HG03025 (cell line): ENCODE data around the gene PKIG.

Experiments
- ATAC-seq: cut with Tn5 transposase; IDR thresholded peaks from one replicate; pipeline ENCODE4 v1.9.1; 2021; ENCODE audit warnings: mild to moderate bottlenecking, moderate library complexity; ENCODE audit not compliant: unreplicated experiment, low FRiP score

The PKIG gene

DNA sequence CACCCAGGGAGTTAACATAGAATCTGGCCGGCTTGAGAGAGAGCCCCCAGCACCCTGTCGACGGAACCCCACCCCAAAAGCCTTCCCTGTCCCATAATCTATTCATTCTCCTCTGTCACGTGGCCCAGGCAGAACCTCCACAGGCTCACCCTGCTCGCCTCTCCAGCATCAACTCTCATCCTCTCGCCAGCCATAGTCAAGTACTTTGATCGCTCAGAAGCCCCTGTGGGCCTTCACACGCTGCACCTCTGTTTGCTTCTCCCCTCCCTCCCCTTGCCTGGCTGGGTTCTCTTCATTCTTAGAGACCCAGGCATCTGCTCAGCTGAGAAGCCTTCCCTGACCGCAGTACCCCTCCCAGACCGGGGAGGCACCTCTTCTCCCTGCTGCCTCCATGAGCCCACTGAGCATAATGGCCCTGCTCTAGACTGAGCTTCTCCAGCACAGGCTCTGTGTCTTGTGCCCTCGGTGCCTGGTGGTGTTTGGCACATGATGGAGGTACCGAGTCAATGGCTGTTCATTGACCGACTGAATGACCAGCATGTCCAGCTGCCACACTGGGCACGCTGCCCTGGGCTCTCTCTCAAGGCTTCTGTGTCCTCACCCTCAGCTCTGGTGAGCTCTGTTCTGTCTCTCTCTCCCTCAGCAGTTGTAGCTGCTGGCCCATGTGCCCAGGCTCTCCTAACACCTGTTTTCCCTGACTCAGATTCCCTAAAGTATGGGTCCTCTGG, 33.7 kb downstream of the PKIG start:
- ATAC-seq, result no peak

DNA sequence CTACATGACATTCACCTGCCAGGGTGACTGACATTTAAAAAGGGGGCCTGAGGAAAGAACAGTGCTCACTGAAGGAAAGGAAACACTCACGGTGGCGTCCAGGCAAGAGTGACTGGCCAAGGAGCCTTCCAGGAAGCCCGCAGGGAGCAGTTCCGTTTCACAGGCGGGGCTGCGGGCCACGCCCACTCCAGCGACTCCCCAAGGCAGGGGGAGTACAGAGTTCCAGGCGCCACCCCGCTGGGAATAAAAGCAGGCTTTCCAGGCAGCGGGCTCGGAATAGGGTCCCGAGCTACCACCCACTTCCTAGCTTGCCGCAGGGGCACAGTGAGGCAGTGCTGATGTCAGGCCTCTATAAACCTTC, 34.2 kb downstream of the PKIG start:
- no peak for ATAC-seq

DNA sequence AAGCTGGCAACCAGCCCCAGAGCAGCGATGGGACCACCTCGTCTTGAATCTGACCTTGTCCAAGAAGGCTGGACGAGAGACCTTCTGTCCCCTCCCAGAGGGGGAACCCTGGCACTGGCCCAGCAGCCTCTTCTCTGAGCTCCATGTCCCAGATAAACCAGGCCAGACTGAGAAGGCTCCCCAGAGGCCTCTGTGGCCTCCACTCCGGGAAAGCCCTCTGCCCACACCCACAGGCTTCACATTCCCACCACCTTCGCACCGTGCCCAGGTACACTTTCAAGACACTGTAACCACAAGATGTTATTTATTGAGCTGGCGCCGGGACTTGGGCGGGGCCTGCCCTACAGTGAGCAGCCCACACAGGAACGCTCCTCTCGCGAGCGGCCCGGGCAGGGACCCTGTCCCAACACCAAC, 35.9 kb downstream of the PKIG start:
- ATAC-seq, result no peak

DNA sequence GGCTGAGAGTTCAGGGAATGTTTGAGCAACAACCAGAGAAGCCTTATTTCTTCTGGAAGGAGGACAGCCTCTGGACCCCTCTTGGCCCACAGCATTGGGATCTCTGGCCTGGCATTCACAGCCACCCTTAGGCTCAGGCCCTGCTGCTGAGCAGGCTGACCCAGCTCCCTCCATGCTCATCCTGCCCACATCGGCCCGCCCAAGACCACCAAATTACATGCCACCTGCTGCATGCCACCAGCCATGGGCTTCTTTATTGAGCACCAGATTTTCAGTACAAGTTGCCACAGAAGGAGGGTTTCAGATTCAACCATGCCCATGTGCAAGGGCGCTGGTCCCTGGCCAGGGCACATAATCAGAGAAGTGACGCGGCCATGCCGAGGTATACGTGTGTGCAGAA, 36.9 kb downstream of the PKIG start:
- ATAC-seq, result no peak

DNA sequence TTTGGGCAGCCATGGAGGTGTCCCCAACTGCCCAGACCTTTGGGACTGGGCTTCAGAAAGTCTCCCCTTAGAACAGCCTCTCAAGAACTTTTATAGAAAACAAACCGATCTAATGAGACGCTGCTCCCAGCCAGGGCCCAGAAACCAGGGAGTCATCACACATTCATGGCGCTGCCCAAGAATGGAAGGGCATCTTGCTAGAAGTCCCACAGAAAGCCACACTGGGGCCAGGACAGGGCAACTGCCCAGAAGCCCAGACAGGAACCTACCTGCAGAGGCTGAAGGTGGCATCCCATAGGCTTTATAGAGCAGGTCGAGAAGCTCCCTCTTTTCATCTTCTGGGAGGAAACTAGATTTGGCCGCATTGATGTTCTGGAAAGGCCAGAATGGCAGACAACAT, 37.7 kb downstream of the PKIG start:
- ATAC-seq, result no peak

DNA sequence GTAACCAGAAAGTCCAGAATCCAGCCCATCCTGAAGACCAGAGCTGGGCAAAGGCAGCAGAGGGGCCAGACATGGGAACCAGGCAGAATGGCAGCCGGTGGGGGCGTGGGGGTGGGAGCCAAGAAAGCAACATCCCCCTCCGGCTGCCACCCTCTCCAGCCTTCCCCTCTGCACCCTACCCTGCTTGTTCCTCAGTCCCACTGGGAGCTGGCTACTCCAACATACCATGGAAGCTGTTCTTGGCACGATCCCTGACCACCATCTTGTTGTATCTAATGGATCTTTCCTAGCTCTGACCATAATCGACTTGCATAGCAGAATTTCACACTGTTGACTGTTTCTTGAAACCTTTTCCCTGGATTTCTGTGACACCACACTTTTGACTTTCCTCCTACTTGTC, 38.9 kb downstream of the PKIG start:
- ATAC-seq, result no peak

DNA sequence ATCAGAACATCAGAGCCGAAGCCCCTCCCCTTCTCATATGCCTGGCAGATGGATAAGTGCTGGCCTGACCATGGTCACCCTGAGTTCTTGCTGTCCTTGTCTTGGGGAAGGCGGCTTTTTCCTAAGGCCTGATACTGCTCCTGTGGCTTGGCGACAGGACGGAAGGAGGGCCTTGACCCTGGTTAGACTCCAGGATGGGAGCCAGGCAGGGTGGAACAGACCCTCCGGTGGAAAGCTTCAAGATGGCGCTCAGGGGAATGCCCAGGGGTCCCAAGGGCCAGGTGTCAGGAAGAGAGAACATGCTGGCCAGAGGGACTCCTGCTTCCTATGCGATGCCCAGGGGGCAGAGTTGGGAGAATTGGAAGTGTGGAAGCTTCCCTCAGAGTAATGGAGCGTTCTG, 39.6 kb downstream of the PKIG start:
- no peak for ATAC-seq

DNA sequence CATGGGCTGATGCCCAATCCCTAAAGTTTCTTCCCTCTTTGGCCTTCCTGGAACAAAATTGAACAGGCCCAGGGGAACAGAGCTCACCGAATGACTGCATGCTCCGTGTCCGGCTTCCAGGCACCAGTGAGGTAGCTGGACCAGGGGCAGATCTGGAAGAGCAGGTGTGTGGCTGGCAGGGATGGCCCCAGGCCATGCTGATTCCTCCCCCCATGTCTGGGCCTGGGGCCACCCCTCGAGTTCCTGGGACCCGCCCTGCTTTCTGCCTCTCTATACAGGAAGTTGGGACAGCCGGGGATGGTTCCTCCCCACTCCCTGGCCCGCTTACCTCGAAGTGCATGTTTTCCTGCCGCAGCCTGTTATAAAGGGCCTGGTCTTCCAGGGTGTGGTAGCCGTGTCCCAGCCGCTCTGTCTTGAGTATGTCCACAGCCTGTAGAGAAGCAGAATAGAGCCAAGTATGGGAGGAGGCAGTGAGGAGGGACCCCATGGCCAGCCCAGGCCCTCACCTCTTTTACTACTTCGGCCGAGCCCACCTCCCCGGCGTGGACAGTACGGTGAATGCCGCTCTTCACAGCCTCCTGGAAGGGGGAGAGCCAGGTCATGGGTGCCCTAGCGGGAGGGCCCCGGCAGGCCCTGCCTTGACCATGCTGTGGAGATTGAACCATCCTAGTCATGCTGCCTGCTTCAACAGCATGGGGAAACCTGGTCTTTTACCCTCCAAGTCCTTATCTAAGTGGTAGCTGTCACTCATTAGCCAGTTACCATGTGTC, 40.3 kb downstream of the PKIG start:
- no peak for ATAC-seq

DNA sequence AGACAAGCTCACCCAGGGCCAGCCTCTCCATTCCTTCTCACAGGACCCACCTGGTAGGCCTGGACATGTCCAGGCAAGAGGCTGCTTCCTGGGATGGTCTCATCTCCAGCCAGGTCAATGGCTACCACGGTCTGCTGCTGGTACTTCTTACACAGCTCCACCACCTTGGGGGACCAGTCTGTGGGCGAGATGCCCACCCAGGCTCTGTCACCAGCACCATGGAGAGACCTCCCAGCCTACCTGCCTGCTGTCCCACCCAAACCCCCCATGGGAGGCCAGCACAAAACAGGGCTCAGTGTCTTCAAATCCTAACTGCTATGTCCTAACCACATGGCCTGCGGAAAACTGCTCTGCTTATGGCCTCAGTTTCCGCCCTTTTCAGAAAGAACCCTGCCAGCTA, 41.8 kb downstream of the PKIG start:
- no peak for ATAC-seq

DNA sequence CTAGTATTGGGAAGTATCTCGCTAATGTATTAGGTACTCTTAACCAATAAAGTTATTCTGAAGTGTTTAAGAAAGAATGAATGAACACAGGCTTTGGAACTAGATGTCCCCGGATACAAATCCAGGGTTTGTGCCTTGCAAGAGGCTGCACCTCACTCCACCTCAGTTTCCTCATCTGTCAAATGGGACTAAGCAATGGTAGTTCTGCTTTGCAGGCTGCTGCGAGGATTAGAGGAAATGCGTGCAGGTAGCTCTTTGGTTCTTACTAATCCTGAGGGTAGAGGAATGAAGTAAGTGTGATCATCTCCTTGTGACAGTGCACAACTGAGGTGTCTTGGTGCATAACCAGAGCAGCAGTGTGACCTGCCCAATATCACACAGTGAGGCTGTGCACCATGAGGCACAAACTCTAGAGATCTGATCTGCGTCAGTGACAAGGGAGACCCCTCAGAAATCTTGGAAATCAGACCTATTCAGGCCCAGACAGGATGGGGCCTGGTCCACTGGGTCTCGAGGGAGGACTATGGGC, 42.4 kb downstream of the PKIG start:
- ATAC-seq, result no peak

DNA sequence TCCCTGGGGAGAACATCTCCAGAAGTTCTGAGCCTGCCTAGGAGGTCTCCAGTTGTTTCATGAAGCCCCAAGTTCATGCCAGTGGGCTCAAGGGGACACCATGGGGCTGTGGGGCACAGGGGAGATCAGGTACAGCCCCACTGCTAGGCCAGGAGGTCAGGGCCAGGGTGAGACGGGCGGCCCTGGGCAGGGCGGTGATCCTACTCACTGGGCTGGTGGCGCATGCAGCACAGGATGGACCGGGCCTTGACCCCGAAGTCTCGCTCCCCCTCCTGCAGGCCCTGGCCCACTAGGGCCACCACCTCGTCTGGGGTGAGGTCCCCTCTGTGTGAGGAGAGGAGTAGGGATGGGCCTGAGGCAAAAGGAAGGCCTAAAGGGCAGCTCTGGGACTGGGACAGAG, 43.0 kb downstream of the PKIG start:
- ATAC-seq, result no peak

DNA sequence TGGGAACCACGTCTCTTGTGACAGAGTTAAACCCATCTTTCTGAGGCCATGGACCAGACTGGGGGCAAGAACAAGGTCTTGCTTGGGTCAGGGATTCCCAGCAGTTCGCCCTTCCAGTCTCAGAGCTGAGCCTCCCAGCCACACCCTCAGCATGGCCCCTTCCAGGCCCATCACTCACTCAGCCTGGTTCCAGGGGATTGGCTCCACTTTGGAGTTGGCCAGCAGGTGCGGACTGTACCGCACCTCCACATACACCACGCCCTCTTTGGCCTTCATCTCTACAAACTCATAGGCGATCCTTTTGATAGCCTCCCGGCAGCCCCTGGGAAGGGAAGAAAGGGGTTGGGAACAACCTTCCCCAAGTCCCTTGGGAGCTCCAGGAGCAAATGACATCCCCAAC, 43.9 kb downstream of the PKIG start:
- no peak for ATAC-seq

DNA sequence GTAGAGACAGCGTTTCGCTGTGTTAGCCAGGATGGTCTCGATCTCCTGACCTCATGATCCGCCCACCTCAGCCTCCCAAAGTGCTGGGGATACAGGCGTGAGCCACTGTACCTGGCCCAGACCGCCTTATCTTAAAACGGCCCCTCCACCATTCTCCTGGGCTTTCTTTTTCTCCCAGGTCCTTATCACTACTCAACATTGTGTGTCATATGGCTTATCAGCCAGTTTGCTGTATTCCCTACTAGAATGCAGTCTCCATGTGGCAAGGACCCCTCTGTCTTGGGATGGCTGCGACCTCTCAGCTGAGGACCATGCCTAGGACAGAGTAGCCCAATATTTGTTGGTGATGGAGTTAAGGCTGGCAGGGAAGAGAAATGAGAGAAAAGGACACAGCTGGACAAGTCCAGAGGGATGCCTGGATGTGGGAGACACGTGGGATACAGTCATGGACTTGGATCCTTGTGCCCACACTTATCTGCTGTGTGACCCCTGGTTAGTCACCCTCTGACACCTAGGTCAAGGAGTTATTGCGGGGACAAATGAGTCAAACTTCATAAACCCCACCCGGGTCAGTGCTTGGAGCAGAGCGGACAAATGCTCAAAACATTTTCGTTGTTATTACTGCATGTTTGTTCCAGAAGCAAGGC, 45.1 kb downstream of the PKIG start:
- no peak for ATAC-seq

DNA sequence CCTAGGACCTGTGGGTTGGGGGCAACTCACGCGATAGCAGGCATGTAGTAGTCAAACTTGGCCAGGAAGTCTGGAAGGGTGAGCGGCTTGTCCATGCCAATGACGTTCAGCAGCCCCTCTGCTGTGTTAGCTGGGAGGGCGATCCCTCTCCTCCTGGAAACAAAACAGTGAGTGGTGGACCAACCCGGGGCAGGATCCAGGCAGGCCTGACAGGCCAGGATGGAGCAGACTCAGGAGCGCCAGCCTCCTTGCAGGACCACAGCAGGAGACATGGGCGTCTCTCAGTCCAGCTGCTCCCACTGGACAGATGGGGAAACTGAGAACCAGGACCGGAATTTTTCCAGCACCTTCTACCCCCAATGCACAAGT, 46.6 kb downstream of the PKIG start:
- no peak for ATAC-seq

DNA sequence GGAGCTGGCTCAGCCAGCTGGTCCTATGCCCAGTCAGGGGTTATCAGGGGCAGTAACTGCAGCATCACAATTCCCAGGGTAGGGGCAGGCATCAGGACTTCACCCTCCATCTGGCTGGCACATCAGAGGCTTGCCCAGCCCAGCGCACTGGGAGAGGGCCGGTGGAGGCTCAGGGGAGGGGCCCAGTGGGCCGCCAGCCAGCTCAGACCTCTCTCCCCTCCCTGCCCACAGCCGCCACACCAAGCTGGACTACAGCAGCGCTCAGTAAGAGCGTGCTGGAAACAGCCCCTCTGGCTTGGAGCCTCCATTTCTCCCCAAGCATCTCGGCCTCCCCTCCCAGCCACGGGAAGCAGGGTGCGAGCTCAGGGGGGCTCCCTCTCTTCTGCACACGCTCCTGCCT, 47.2 kb downstream of the PKIG start:
- no peak for ATAC-seq

DNA sequence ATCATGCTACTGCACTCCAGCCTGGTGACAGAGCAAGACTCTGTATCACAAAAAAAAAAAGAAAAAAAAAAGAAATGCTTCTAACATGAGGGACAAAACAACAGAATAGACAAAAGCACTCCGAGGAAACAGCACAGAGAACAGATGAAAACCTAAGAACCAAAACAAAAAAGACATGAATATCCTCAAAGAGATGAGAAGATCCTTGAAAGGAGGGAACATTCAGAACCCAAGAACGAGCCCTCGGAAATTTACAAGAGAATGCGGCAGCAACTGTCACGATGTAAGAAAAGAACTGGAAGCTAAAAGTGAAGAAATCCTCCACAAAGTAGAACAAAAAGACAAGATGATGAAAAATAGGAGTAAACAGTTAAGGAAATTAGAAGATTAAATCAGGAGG, 47.9 kb downstream of the PKIG start:
- ATAC-seq, result no peak

DNA sequence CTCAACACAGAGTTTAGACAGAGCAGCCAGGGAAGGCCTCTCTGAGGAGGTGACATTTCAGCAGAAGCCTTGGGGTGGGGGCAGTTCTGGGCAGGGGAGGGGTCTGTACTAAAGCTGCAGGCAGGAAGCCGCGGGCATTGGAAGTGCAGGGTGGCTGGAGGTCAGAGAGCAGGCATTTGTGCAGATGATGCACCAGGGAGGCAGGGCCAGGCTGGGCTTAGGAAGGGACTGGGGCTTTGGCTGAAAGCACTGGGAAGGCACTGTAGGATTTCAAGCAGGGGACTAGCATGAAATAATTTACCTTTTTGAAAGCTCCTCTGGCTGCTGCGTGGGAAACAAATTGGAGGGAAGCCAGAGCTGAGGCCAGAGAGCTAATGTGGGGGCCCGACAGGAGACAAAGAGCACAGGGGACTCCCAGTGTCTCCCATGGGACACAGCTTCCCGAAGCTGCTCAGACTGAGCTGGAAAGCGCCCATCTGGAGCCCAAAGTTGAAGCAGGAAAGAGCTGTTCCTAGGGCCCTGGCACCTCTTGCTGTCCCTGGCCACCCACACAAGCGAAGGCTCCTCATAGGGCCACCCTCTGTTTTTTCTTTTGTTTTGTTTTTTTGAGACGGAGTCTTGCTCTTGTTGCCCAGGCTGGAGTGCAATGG, 49.8 kb downstream of the PKIG start:
- ATAC-seq, result no peak

DNA sequence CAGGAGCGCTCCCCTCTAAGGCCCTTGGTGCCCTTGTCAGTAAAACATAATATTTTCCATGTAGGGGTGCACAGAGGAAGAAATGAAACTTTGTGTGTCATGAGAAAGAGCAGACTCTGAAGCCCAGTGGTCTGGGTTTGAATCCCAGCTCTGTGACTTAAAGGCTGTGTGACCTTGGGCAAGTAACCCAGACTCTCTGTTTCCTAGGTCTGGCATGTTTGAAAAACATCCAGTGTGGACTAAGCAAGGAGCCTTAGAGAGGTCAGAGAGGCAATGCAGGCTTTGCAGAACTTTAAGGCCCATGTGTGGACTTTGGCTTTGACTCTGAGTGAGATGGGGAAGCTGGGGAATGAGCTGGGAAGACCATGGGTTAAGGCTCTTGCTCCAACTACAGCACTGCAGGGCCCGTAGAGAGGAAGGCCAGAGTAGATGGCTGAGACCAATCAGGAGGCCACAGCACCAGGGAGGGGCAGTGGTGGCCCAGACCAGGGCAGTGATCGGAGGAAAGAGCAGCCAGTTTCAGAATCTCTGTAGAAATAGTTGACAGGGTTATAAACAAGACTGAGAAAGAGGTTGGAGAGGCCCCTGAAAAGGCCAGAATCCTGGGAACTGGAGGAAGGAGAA, 50.9 kb downstream of the PKIG start:
- no peak for ATAC-seq

DNA sequence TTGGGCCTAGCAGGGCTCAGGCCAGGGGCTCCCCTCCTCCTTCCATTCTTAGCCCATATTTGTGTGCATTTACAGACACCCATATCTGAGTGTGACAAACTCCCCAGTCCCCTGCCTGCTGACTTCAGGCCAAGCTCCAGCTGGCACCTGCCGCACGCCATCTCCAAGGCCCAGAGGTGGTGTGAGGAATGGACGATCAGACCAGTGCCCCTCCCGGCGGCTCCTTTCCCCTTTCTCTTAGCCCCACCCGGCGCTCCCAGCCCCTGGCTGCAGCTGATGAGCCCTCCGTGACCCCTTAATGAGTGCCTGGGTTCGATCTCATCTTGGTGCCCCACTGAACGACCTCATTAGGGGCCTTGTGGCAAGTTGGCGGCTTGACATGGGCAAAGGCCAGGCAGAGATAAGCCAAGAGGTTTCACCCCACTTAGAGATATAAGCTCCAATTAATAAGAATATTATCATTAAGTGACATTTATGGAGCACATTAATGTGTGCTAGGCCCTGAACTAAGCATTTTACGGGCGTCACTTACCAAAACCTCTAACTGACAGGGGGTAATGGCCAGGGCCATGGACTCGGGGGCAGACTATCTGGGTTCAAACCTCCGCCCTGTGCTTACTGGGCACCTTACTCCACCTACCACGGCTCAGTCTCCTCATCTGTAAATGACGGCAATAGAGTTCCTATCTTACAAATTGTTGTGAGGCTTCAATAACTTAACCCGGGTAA, 51.7 kb downstream of the PKIG start:
- ATAC-seq, result no peak

DNA sequence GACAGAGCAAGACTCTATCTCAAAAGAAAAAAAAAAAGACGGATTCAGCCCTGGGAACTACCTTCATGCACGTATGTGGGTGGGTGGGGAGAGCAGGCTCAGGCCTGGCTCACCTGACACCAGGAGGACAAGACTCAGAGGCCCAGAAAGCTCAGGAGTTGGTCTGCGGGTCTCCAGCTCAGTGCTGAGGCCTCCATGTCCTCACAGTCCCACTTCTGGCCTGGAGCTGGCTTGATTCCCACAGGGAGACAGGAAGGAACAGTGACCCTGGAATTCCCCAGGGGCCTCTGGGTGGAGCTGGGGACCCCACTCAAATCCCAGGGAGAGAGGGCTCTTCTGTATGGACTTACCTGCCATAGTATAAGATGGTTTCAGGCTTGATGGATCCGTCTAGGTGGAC, 53.5 kb downstream of the PKIG start:
- ATAC-seq, result no peak
